Epithelial cell of esophagus (primary cell): ENCODE results near the gene PNRC1.
A peak's percentile ranks its signal among the peaks of the same experiment; 100 is the strongest.
"Not testable (repeated sequence)": the region's sequence is repeated elsewhere in the genome, so short reads cannot be mapped to it uniquely, and the experiment has no call there.

ENCODE experiments used
- DNase-seq: peaks from one replicate; pipeline ENCODE4 v3.0.0; 2010; ENCODE audit warnings: low read depth
- H3K4me3 ChIP-seq: 2 replicates; pipeline ENCODE4 v1.5.1; 2011; ENCODE audit warnings: mild to moderate bottlenecking, low read length, control low read depth
- TF ChIP-seq, protein P1 (sequence below): IDR thresholded peaks from 2 replicates; pipeline ENCODE4 v1.5.1; 2011; ENCODE audit warnings: low read depth, mild to moderate bottlenecking, low read length, control low read depth, inconsistent platforms; ENCODE audit not compliant: insufficient read depth; ENCODE audit errors: missing control alignments

PNRC1 gene

DNA sequence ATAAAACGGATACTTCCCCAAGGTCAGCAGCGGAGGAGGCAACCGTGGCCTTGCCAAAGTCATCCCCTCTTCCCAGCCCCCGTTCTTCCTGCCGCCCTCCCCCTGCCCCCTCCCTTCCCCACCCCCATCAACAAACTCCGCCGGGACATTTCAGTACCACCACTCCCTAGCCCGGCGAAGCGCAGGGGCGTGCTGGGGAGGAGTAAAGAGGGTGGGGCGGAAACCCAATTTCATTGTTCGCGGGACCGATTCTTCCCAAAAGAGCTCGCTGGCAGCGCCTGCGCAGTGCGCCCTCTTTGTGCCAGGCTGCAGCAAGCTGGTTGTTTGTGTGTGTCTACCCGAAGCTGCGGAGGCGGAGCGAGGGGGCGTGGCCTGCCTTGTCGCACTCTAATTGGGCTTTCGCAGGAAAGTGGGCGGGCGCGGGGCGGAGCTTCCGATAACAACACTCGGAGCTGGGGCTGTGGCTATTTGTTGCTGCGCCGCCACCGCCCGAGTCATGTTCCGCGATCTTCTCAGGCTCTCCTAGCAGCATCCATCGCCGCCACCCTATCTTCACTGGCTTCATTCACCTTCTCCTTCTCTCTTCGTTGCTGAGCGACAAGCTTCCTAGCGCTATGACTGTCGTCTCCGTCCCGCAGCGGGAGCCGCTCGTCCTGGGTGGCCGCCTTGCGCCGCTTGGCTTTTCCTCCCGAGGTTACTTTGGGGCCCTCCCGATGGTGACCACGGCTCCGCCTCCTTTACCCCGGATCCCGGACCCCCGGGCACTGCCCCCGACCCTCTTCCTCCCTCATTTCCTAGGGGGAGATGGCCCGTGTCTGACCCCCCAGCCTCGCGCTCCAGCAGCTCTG lies at the start of gene PNRC1:
PNRC1 (plus strand) TSS at position 471 of the 848 bp plus-strand sequence; CDS start at position 615, 144 bp downstream.
- DNase-seq = peak; percentile 100
- peak within 1 kb of the TSS; percentile 96 for H3K4me3 ChIP-seq
- TF ChIP-seq, protein P1, sequence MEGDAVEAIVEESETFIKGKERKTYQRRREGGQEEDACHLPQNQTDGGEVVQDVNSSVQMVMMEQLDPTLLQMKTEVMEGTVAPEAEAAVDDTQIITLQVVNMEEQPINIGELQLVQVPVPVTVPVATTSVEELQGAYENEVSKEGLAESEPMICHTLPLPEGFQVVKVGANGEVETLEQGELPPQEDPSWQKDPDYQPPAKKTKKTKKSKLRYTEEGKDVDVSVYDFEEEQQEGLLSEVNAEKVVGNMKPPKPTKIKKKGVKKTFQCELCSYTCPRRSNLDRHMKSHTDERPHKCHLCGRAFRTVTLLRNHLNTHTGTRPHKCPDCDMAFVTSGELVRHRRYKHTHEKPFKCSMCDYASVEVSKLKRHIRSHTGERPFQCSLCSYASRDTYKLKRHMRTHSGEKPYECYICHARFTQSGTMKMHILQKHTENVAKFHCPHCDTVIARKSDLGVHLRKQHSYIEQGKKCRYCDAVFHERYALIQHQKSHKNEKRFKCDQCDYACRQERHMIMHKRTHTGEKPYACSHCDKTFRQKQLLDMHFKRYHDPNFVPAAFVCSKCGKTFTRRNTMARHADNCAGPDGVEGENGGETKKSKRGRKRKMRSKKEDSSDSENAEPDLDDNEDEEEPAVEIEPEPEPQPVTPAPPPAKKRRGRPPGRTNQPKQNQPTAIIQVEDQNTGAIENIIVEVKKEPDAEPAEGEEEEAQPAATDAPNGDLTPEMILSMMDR = no peak

DNA sequence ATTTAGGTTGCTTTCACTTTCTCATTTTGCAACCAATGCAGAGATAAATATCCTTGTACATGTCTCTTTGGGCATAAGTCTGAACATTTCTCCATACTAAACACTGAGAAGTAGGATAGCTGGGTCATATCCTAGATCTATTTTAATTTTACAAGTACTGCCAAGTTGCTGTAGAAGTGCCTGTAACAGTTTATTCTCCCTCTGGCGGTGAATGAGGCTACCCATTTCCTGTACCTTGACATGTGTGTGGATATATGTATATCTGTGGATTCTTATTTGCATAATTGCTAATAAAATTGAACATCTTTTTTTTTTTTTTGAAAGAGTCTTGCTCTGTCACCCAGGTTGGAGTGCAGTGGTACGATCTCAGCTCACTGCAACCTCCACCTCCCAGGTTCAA lies 48.0 kb upstream of the PNRC1 start:
- TF ChIP-seq, protein P1 = no peak
- DNase-seq = peak; percentile 32
- H3K4me3 ChIP-seq = no peak overlapping the region

DNA sequence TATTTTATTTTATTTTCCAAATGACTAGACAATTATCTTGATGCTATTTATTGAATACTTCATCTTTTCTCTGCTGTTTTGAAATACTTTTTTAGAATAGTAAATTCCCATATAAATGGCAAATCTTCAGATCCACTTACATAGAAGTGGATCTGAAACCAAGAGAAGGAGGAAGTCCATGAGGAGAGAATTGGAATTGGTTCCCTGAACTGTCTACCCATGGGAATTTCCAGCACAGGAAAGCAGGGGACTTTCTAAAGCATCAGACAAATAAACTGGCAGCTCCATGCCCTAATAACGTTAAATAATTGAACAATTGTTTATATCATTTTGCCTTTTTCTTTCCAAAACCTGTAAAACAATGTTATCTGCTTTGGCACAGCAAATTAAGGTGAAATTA lies 47.1 kb upstream of the PNRC1 start:
- H3K4me3 ChIP-seq = no peak overlapping the region
- no peak for DNase-seq
- TF ChIP-seq, protein P1 = no peak

DNA sequence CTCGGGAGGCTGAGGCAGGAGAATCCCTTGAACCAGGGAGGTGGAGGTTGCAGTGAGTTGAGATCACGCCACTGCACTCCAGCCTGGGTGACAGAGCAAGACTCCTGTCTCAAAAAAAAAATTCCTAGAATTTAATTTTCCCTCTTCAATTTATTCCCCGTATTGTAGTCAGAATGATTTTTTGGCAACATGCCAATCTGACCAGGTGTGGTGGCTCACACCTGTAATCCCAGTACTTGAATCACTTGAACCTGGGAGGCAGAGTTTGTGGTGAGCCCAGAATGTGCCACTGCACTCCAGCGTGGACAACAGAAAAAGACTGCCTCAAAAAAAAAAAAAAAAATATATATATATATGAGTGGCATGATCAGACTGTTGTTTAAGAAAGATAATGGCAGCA lies 46.4 kb upstream of the PNRC1 start:
- DNase-seq = peak; percentile 69
- not testable (repeated sequence) for H3K4me3 ChIP-seq

DNA sequence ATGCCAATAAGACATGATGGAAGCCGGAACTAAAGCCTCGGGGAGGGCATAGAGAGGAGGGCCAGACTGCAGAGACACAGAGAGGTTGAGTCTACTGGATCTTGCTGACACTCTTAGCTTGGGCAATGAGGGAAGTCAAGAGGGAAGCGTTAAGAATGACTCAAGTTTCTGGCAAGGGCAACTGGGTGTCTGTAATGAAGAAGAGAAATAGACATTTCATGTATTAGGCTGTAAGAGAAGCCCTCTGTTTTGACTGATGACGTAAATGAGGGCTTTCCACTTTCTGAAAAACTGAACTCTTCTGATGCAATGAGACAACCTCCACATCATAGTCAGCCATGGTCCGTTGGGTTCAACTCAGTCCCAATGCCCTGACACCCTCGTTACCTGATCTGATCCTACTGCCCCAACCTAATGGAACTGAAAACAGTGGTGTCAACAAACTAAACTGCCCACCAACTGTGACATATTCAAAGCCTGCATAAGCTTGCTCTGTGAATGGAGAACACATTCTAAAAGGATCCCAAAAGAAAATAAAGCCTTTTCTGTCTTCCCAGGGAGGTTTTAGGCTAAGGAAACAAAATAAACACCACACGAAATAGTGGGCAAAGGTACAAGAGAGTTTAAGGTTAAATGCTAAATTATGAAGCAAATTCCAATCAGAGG lies 45.8 kb upstream of the PNRC1 start:
- peak; percentile 94 for DNase-seq
- H3K4me3 ChIP-seq = peak overlapping the region; percentile 1

DNA sequence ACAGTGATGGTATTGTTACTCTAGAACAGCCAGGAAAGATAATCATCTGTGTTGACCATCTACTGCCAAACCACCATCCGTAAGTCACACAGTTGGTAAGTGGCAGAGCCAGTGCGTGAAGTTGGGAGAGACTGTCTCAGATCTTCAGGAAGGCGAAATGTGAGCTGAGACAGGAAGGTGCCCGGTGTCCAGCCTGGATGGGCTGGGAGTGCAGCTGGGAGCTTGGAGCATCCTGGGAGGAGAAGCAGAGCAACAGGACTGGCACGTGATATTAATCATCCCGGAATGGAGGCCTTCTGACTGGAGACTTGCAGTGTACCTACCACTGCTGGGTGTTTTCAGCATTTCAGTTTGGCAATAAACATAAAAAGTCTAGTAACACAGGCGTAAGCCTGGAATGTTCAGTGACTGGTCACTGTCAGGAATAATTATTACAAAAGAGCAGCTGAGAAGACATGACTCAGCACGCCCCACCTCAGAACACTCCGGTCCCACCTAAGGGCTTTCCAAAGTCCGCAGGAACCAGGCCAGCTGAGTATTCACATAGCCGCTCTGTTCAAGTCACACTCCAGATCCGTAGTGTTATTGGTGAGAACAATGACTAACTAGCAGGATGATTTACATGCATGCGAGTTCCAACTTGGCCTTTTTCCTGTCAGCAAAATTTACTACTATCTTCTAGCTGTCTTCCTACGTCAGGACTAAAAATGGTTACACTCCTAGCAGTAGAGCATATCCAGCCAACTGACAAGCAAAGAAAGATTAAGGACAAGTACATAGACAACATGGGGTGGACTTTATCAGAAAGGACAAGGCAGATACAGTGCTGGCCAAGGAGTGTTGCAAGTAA lies 45.1 kb upstream of the PNRC1 start:
- peak overlapping the region; percentile 1 for H3K4me3 ChIP-seq
- TF ChIP-seq, protein P1 = no peak
- DNase-seq = peak; percentile 100

More for the DNA sequence above, 45.8 kb upstream of the PNRC1 start:
- TF ChIP-seq, protein P1 = no peak
